Measurements from ENCODE around the gene SLC9C1. TPM values are rescaled to one million over a fixed set of nuclear protein-coding genes. Genes with fewer than 3 reads are reported as not detected.

SLC9C1 gene
- total RNA-seq, 1 donor from 2014 or later = not detected

DNA sequence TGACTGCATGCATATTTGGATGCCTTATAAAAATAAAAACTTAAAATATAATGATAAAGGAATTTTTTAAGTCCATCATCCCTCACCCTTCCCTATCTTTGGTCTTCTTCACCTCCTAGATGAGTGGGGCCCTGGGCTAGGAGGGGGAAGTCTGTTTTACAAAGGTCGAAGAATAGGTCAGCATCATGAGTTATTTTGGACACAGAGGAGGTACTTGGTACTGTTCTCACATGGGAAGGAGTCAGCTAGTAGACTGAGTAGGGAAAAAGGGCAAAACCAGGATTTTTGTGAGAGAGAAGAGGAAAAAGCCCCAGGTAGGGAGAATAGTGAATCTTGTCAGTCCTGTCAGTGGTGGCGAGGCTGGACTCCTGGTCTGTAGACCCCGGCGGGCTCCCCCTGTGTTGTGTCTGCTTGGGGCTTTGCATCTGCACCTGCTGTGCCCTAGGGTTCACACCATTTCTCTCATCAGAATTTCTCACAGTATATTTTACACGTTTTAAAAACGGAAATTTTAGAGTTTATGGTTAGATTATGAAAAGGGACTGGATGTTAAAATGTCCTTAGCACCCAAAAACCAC, 178.1 kb downstream of the SLC9C1 start:
- intact Hi-C loops (cut with micrococcal nuclease) = no loop called here

GRCh38 chr3:112115161-112115739, 178.8 kb downstream of the SLC9C1 start:
- intact Hi-C loops (cut with micrococcal nuclease) = no loop called here

DNA sequence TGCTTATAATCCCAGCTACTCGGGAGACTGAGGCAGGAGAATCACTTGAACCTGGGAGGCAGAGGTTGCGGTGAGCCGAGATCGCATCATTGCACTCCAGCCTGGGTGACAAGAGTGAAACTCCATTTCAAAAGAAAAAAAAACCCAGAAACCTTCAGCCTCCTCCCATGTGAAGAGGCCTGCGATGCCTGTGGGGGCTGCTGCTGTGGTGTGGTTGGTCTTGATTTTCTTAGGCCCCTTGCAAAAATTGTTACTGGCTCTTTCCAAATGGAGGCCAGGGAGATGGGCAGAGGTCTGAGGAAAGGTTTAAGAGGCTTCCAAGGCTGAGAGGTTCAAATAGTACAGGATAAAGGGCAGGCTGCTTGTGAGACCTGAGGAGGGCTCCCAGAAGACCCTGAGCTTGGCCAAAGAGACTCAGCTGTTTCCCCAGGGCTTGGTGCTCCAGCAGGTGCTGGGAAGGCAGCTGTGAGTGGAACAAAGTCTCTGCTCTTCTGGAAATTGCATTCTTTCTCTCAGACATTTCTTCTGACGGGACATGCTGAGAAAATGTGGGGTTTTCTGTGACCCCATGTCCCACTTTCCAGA, 179.3 kb downstream of the SLC9C1 start:
- intact Hi-C loops (cut with micrococcal nuclease) = loop anchor here (5.0 kb wide), 1 partner anchor 418 kb away; no protein-coding TSS in a partner anchor

- intact Hi-C loops (cut with micrococcal nuclease) = loop anchor here (1.0 to 5.0 kb wide), 5 partner anchors 23 to 420 kb away; no protein-coding TSS in a partner anchor
Observed at GRCh38 chr3:112111785-112112402, 182.1 kb downstream of the SLC9C1 start.

- intact Hi-C loops (cut with micrococcal nuclease) = no loop called here
Observed at GRCh38 chr3:112109322-112109721, 184.7 kb downstream of the SLC9C1 start.

DNA sequence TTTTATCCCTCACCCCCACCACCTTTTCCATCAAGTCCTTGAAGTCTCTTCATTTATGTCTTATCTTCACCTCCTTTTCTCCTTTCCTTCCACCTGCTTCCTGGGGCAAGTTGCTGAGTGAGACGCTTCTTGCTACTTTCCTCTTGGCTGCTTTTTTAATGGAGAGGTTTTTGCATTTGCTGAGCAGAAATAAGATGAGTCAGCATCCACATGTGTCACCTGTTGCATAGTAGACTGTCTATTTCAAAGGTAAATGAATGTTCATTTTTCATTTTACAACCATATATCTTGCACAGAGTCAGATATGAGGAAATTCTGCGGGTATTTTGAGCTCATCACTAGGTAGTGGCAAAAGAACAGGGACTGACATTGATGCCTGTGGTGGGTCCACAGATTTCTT, 189.2 kb downstream of the SLC9C1 start:
- intact Hi-C loops (cut with micrococcal nuclease) = no loop called here

DNA sequence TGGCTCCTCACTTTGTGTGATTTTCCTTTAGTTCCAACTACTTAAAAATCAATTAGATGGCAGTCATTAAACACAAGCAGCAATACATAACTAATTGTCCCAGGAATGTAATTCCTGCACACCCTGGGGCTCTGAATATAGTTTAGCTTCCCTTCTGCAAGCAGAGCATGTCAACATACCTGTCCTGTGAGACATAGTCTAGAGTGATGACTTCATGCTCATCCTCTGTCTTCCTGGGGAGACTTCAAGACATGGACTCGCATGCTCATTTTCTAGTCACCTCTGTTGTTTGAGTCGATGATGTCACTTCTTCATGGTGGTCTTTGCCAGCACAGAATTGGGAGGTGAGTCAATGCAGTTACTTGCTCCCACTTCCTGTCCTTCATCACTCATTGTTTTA, 192.1 kb downstream of the SLC9C1 start:
- intact Hi-C loops (cut with micrococcal nuclease) = no loop called here

- intact Hi-C loops (cut with micrococcal nuclease) = no loop called here
Observed at GRCh38 chr3:112097378-112097777, 196.6 kb downstream of the SLC9C1 start.

- intact Hi-C loops (cut with micrococcal nuclease) = no loop called here
Observed at GRCh38 chr3:112096176-112096575, 197.8 kb downstream of the SLC9C1 start.

DNA sequence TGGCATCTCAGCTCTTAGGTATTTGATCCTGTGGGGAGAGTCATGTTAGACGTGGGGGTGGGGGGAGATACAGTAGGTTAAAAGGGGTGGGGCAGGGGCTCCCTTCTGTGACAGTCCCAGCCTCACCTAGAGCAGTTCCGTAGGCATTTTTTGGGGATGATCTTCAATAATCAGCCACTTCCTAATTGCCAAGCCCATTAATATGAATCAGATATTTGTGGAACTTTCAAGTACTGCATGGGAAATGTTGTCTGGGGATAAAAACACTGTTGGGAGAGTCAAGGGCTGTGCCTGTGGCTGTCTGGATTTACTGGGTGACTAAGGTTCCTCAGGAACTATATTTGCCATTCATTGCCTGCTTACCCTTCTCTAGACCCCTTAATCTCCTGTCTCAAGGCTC, 198.3 kb downstream of the SLC9C1 start:
- intact Hi-C loops (cut with micrococcal nuclease) = no loop called here

- intact Hi-C loops (cut with micrococcal nuclease) = no loop called here
Observed at GRCh38 chr3:112093180-112093522, 200.9 kb downstream of the SLC9C1 start.

- intact Hi-C loops (cut with micrococcal nuclease) = no loop called here
Observed at GRCh38 chr3:112092496-112093179, 201.4 kb downstream of the SLC9C1 start.

- intact Hi-C loops (cut with micrococcal nuclease) = no loop called here
Observed at GRCh38 chr3:112090887-112091586, 203.0 kb downstream of the SLC9C1 start.

Other genes starting within 250 kb of the SLC9C1 start
- 9.0 TPM in 2 replicates for gene C3orf52, start 207.8 kb downstream of the SLC9C1 start, total RNA-seq
- gene GCSAM, start 161.0 kb downstream of the SLC9C1 start, total RNA-seq = 2.3 and 2.8 TPM in 2 replicates
- gene CD200, start 38.9 kb upstream of the SLC9C1 start, total RNA-seq = 9.4 and 10.4 TPM in 2 replicates
- 32.1 and 32.5 TPM in 2 replicates for gene BTLA, start 205.3 kb upstream of the SLC9C1 start, total RNA-seq